ENCODE results near the gene KRT31.
"Not testable (repeated sequence)": the region's sequence is repeated elsewhere in the genome, so short reads cannot be mapped to it uniquely, and the experiment has no call there.

Gene KRT31

GRCh38 chr17:41396996-41397660 lies at the start of gene KRT31:
KRT31 (minus strand) TSS chr17:41397608; CDS start chr17:41397539, 69 bp downstream.
- H3K4me3 Mint-ChIP-seq = no peak within 1 kb of the TSS
- no peaks in the 10 kb centered on the region for H3K9me3 Mint-ChIP-seq (ENCODE audit: low read depth)
- H3K4me1 Mint-ChIP-seq (ENCODE audit: low read depth) = peaks cover 12% of the 10 kb centered on the region
- H3K36me3 Mint-ChIP-seq = peaks cover 2% of the 10 kb centered on the region
- no peak within 1 kb of the TSS for H3K27ac Mint-ChIP-seq
- no peaks in the 10 kb centered on the region for H3K27me3 Mint-ChIP-seq

DNA sequence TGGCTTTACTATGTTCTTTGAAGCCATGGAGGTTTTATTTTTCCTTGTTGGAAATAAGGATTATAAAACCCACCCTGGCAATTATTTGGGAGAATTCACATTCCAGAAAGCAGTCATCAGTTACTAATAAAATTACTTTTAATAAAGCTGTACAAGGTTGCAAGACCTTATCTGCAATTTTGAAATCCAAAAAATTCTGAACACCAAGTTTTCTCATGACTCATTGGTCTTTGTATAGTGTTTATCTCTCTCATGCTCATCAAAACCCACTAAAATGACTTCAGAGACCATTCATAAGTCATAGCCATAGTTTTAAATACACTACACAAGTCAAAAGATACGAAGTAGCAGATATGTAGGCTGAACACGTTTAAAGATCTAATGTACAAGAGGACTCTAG lies 49.4 kb upstream of the KRT31 start:
- H3K27me3 Mint-ChIP-seq = no peaks in the 10 kb centered on the region
- no peaks in the 10 kb centered on the region for H3K4me1 Mint-ChIP-seq (ENCODE audit: low read depth)
- no peaks in the 10 kb centered on the region for H3K36me3 Mint-ChIP-seq
- no peak overlapping the region for H3K27ac Mint-ChIP-seq
- no peak overlapping the region for H3K4me3 Mint-ChIP-seq
- no peaks in the 10 kb centered on the region for H3K9me3 Mint-ChIP-seq (ENCODE audit: low read depth)

GRCh38 chr17:41444640-41445039 lies 47.2 kb upstream of the KRT31 start:
- no peaks in the 10 kb centered on the region for H3K36me3 Mint-ChIP-seq
- H3K27me3 Mint-ChIP-seq = no peaks in the 10 kb centered on the region
- no peak overlapping the region for H3K27ac Mint-ChIP-seq
- H3K9me3 Mint-ChIP-seq (ENCODE audit: low read depth) = no peaks in the 10 kb centered on the region
- H3K4me1 Mint-ChIP-seq (ENCODE audit: low read depth) = no peaks in the 10 kb centered on the region
- no peak overlapping the region for H3K4me3 Mint-ChIP-seq

DNA sequence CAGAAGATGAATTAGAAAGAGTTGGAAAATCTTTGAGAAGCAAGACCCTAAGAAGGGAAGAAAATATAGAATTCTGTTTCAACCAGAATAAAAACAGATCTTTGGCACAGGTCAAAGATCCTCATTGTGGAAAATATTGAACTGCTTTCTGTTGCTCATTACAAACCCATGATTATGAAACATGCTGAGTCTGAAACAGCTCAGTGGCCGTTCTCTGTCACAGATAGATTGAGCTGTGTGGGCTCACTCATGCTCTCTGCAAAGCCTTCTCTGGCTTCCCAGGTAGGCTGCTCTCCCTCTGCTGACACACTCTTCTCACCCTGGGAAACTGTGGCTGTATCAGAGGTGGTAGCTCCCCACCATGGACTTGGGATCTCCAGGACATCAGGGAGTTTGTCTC lies 46.8 kb upstream of the KRT31 start:
- H3K4me3 Mint-ChIP-seq = no peak overlapping the region

GRCh38 chr17:41442739-41443138 lies 45.3 kb upstream of the KRT31 start:
- Mint-ChIP-seq H3K27me3 (no peaks in the 10 kb centered on the region), H3K36me3 (no peaks in the 10 kb centered on the region), H3K27ac (no peak overlapping the region), H3K9me3 (ENCODE audit: low read depth) (no peaks in the 10 kb centered on the region), H3K4me1 (ENCODE audit: low read depth) (no peaks in the 10 kb centered on the region), H3K4me3 (no peak overlapping the region)

More for the DNA sequence above, 46.8 kb upstream of the KRT31 start:
- Mint-ChIP-seq H3K4me1 (ENCODE audit: low read depth) (no peaks in the 10 kb centered on the region), H3K27me3 (no peaks in the 10 kb centered on the region), H3K9me3 (ENCODE audit: low read depth) (no peaks in the 10 kb centered on the region), H3K27ac (no peak overlapping the region), H3K36me3 (no peaks in the 10 kb centered on the region)

GRCh38 chr17:41440531-41441033 lies 43.2 kb upstream of the KRT31 start, which contains the start of gene KRT38:
KRT38 (minus strand) TSS chr17:41440983; CDS start chr17:41440921, 62 bp downstream.
- Mint-ChIP-seq H3K4me1 (ENCODE audit: low read depth) (no peaks in the 10 kb centered on the region), H3K27ac (no peak within 1 kb of the TSS), H3K27me3 (no peaks in the 10 kb centered on the region), H3K9me3 (ENCODE audit: low read depth) (no peaks in the 10 kb centered on the region), H3K36me3 (no peaks in the 10 kb centered on the region), H3K4me3 (no peak within 1 kb of the TSS)

DNA sequence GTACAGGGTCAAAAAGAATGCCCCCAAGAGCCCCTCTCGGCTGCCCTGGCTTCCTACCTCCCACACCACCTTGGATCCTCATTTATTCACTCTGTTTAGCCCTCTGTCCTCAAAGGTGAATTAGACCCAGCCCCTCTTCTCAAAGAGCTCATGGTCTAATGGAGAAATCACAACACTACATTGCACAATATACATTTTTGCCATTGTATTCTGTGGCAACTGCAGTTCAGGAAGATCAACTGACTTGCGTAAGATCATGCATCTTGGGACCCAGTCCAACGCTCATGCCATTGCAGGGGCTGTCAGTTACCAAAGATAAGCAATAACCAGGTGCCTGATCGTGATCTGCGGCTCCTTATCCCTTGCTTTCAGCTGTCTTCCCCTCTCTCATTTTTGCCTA lies 42.0 kb upstream of the KRT31 start:
- no peak overlapping the region for H3K27ac Mint-ChIP-seq
- peaks cover 5% of the 10 kb centered on the region for H3K4me1 Mint-ChIP-seq (ENCODE audit: low read depth)
- H3K36me3 Mint-ChIP-seq = no peaks in the 10 kb centered on the region
- H3K9me3 Mint-ChIP-seq (ENCODE audit: low read depth) = no peaks in the 10 kb centered on the region
- no peak overlapping the region for H3K4me3 Mint-ChIP-seq
- no peaks in the 10 kb centered on the region for H3K27me3 Mint-ChIP-seq

GRCh38 chr17:41437769-41438168 lies 40.4 kb upstream of the KRT31 start:
- Mint-ChIP-seq H3K9me3 (ENCODE audit: low read depth) (no peaks in the 10 kb centered on the region), H3K27ac (no peak overlapping the region), H3K4me3 (no peak overlapping the region), H3K4me1 (ENCODE audit: low read depth) (peaks cover 5% of the 10 kb centered on the region), H3K36me3 (no peaks in the 10 kb centered on the region), H3K27me3 (no peaks in the 10 kb centered on the region)

DNA sequence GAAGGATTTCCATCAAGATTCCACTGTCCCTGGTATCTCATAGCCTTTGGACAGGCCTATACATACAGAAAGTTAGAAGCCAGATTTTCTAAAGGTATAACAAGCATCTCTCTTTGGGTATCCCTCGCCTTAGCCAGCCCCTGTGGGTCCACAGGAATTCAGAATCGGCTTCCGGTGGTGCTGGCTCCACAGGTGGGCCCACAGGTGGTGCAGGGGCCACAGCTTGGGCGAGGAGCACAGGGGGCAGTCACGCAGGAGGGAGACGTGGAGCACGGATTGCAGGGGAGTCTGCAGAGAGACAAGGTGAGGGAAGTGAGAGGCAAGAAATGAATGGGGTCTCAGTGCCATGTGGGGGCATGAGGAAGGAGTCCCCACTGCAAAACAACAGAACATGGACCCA lies 39.8 kb upstream of the KRT31 start:
- peaks cover 5% of the 10 kb centered on the region for H3K4me1 Mint-ChIP-seq (ENCODE audit: low read depth)
- no peak overlapping the region for H3K27ac Mint-ChIP-seq
- no peak overlapping the region for H3K4me3 Mint-ChIP-seq
- H3K36me3 Mint-ChIP-seq = no peaks in the 10 kb centered on the region
- no peaks in the 10 kb centered on the region for H3K27me3 Mint-ChIP-seq
- no peaks in the 10 kb centered on the region for H3K9me3 Mint-ChIP-seq (ENCODE audit: low read depth)

- no peaks in the 10 kb centered on the region for H3K27me3 Mint-ChIP-seq
- H3K36me3 Mint-ChIP-seq = no peaks in the 10 kb centered on the region
- no peak overlapping the region for H3K4me3 Mint-ChIP-seq
- no peak overlapping the region for H3K27ac Mint-ChIP-seq
- no peaks in the 10 kb centered on the region for H3K9me3 Mint-ChIP-seq (ENCODE audit: low read depth)
- H3K4me1 Mint-ChIP-seq (ENCODE audit: low read depth) = peaks cover 5% of the 10 kb centered on the region
Observed at GRCh38 chr17:41434415-41434814, 37.0 kb upstream of the KRT31 start.

GRCh38 chr17:41434005-41434404 lies 36.6 kb upstream of the KRT31 start:
- Mint-ChIP-seq H3K4me3 (no peak overlapping the region), H3K27ac (no peak overlapping the region), H3K4me1 (ENCODE audit: low read depth) (peaks cover 5% of the 10 kb centered on the region), H3K9me3 (ENCODE audit: low read depth) (no peaks in the 10 kb centered on the region), H3K36me3 (no peaks in the 10 kb centered on the region), H3K27me3 (no peaks in the 10 kb centered on the region)

GRCh38 chr17:41433586-41433985 lies 36.2 kb upstream of the KRT31 start:
- H3K36me3 Mint-ChIP-seq = no peaks in the 10 kb centered on the region
- peaks cover 5% of the 10 kb centered on the region for H3K4me1 Mint-ChIP-seq (ENCODE audit: low read depth)
- H3K4me3 Mint-ChIP-seq = no peak overlapping the region
- no peak overlapping the region for H3K27ac Mint-ChIP-seq
- H3K27me3 Mint-ChIP-seq = no peaks in the 10 kb centered on the region
- H3K9me3 Mint-ChIP-seq (ENCODE audit: low read depth) = no peaks in the 10 kb centered on the region

GRCh38 chr17:41430376-41430775 lies 33.0 kb upstream of the KRT31 start:
- H3K4me1 Mint-ChIP-seq (ENCODE audit: low read depth); H3K4me3 Mint-ChIP-seq; H3K9me3 Mint-ChIP-seq (ENCODE audit: low read depth); H3K36me3 Mint-ChIP-seq; H3K27me3 Mint-ChIP-seq; H3K27ac Mint-ChIP-seq: not testable (repeated sequence)

GRCh38 chr17:41429667-41430066 lies 32.3 kb upstream of the KRT31 start:
- Mint-ChIP-seq H3K4me1 (ENCODE audit: low read depth) (peaks cover 2% of the 10 kb centered on the region), H3K36me3 (no peaks in the 10 kb centered on the region), H3K27me3 (no peaks in the 10 kb centered on the region), H3K27ac (no peak overlapping the region), H3K9me3 (ENCODE audit: low read depth) (no peaks in the 10 kb centered on the region), H3K4me3 (no peak overlapping the region)

GRCh38 chr17:41428591-41429291 lies 31.3 kb upstream of the KRT31 start:
- Mint-ChIP-seq H3K36me3 (no peaks in the 10 kb centered on the region), H3K4me3 (no peak overlapping the region), H3K4me1 (ENCODE audit: low read depth) (no peaks in the 10 kb centered on the region), H3K9me3 (ENCODE audit: low read depth) (no peaks in the 10 kb centered on the region), H3K27me3 (no peaks in the 10 kb centered on the region), H3K27ac (no peak overlapping the region)
